Coronary artery (tissue), 2 donors: ENCODE measurements around the gene PHOSPHO1.

Experiments used
- DNase-seq: peaks from one replicate; pipeline ENCODE4 v3.0.0-alpha.2; 2017; ENCODE audit warnings: low spot score
- H3K27ac ChIP-seq, 2 donors: fragments of 200-600 bp; sonication (generic); one replicate each; pipeline ENCODE4 v1.5.1; 2016 to 2019
- H3K4me3 ChIP-seq: fragments of 200-600 bp; sonication (generic); 2 replicates; pipeline ENCODE4 v1.5.1; 2016; ENCODE audit warnings: mild to moderate bottlenecking, moderate library complexity
- CTCF ChIP-seq: fragments of 200-600 bp; sonication (generic); IDR thresholded peaks from one replicate; pipeline ENCODE4 v1.5.1; 2019; ENCODE audit warnings: antibody characterized with exemption

PHOSPHO1 gene

GRCh38 chr17:49210158-49211029 lies 20.2 kb downstream of the PHOSPHO1 start, which contains the start of the genes ABI3 and GNGT2:
ABI3 (plus strand) TSS chr17:49210707; CDS start chr17:49210725, 18 bp downstream.
GNGT2 (minus strand) TSS chr17:49210574; CDS start chr17:49207422, 3,152 bp downstream.
- Histone ChIP-seq H3K4me3 (peak within 1 kb of the TSS; percentile 58), H3K27ac (peak within 1 kb of the TSS in 1 of 2 donors; percentile 65)
- DNase-seq: no peak
- no peak for TF ChIP-seq CTCF

- Histone ChIP-seq H3K27ac (no peak overlapping the region), H3K4me3 (no peak overlapping the region)
- no peak for DNase-seq
- TF ChIP-seq CTCF: no peak
These were observed 21.5 kb downstream of the PHOSPHO1 start for GRCh38 chr17:49209061-49209571.

- Histone ChIP-seq H3K4me3 (no peak overlapping the region), H3K27ac (no peak overlapping the region)
- DNase-seq: no peak
- TF ChIP-seq CTCF: no peak
These were observed 26.1 kb downstream of the PHOSPHO1 start for GRCh38 chr17:49204516-49204915.

- TF ChIP-seq CTCF: no peak
- DNase-seq: no peak
- H3K4me3 ChIP-seq: no peak overlapping the region
- H3K27ac ChIP-seq: no peak overlapping the region
These were observed 26.8 kb downstream of the PHOSPHO1 start for GRCh38 chr17:49203796-49204195.

- H3K4me3 ChIP-seq: no peak overlapping the region
- no peak for TF ChIP-seq CTCF
- no peak for DNase-seq
- peak overlapping the region in 1 of 2 donors; percentile 40 for H3K27ac ChIP-seq
These were observed 29.1 kb downstream of the PHOSPHO1 start for GRCh38 chr17:49201481-49201927.

- TF ChIP-seq CTCF: no peak
- Histone ChIP-seq H3K4me3 (no peak overlapping the region), H3K27ac (no peak overlapping the region)
- no peak for DNase-seq
These were observed 30.0 kb downstream of the PHOSPHO1 start for GRCh38 chr17:49200423-49201083.
